Transverse colon (tissue), 4 donors: ENCODE measurements around the gene ZNHIT3. TPM values are rescaled to one million over a fixed set of nuclear protein-coding genes. Genes with fewer than 3 reads are reported as not detected.

ENCODE experiments used
- DNase-seq: peaks from one replicate; pipeline ENCODE4 v3.0.0-alpha.2; 2019
- H3K27ac ChIP-seq, 4 donors: fragments of 200-600 bp; sonication (generic); 2 replicates each; pipeline ENCODE4 v1.5.1; 2016 to 2018; ENCODE audit warnings: inconsistent platforms in 4 of 4
- H3K27me3 ChIP-seq: fragments of 200-600 bp; sonication (generic); 2 replicates; pipeline ENCODE4 v1.5.1; 2017; ENCODE audit warnings: inconsistent platforms
- H3K36me3 ChIP-seq, 4 donors: fragments of 200-600 bp; sonication (generic); 2 replicates each; pipeline ENCODE4 v1.5.1; 2017 to 2019; ENCODE audit warnings: inconsistent platforms in 4 of 4
- H3K4me1 ChIP-seq, 4 donors: fragments of 200-600 bp; sonication (generic); 2 replicates each; pipeline ENCODE4 v1.5.1; 2017 to 2020; ENCODE audit warnings: inconsistent platforms in 4 of 4
- H3K4me3 ChIP-seq, 4 donors: fragments of 200-600 bp; sonication (generic); 1 replicate in 1 of 4; 2 replicates in 3 of 4; pipeline versions ENCODE4 v1.5.1 to v1.6.1; 2017 to 2019; ENCODE audit warnings: inconsistent platforms in 4 of 4
- H3K9me3 ChIP-seq, 2 donors: fragments of 200-600 bp; sonication (generic); 2 replicates each; pipeline ENCODE4 v1.5.1; 2017 to 2019; ENCODE audit warnings: inconsistent platforms in 2 of 2
- EP300 ChIP-seq: sonication (generic); formaldehyde crosslinking; IDR thresholded peaks from one replicate; pipeline ENCODE4 v1.6.1; 2017; ENCODE audit warnings: antibody characterized with exemption, low read depth
- POLR2A ChIP-seq: fragments of 450-650 bp; IDR thresholded peaks from one replicate; pipeline ENCODE4 v1.6.1; 2016; ENCODE audit warnings: antibody characterized with exemption, mild to moderate bottlenecking, moderate library complexity
- POLR2AphosphoS5 ChIP-seq, 3 donors: sonication (generic); formaldehyde crosslinking; IDR thresholded peaks; one replicate each; pipeline ENCODE4 v1.6.1; 2016; ENCODE audit warnings: antibody characterized with exemption in 3 of 3
- WGBS, 2 donors: methylation state at CpG; one replicate each; pipeline ENCODE4 v1.1.5; 2018; ENCODE audit warnings: low coverage in 1 of 2; 5-methylcytosine and 5-hydroxymethylcytosine counted together
- in situ Hi-C, 4 donors: fragments of 200-750 bp; cut with MboI; loops; one replicate each; pipeline versions ENCODE4 v1.15.0 to v1.15.1; 2017; ENCODE audit warnings: low sequenced_read_pairs in 3 of 4, low pct_ligation_motif_present in 1 of 4, low pct_unique_long_range_greater_than_20kb in 1 of 4
- intact Hi-C: fragments of 100-400 bp; cut with DNase I; formaldehyde crosslinking; loops from one replicate; pipeline ENCODE4 v1.15.1; 2023; ENCODE audit warnings: low total_unique reads
- total RNA-seq, 4 donors: library from RNA; depleted of rRNA; stranded (reverse); fragments of >200 nt; gene quantifications; one replicate each; pipeline ENCODE4 v1.1.0, GENCODE V29; 2016
- TF ChIP-seq, protein P1 (sequence below), 5 experiments: fragments of 200-600 bp in 3 of 5; fragments of 450-650 bp in 2 of 5; sonication (generic) in 3 of 5; IDR thresholded peaks; 1 replicate in 2 of 5; 2 replicates in 3 of 5; pipeline ENCODE4 v1.5.1; 2016 to 2017; ENCODE audit warnings: antibody characterized with exemption in 5 of 5, inconsistent platforms in 3 of 5, mild to moderate bottlenecking in 2 of 5, moderate library complexity in 1 of 5

The ZNHIT3 gene
- total RNA-seq, 4 donors from 2014 or later: 6.7 to 38.6 (median 27.2) TPM

DNA sequence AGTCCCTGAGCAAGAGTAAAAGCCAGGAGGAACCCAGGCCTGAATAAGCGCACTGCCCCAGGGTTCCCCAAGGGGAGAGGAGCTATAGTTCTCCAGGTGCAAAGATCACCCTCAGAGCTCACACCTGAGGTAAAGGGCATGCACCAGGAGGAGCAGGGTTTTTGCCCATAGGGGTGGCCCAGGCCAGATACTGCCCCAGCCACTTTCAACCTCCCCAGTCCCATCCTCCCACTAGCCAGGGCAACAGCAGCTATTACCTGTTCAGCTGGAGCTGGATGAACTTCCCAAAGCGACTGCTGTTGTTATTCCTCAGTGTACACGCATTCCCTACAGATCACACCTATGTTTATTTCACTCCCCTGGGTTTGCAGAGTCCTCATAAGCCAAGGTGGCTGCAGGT, 28.4 kb downstream of the ZNHIT3 start:
- WGBS, 2 donors: 94% methylated on average over 3 of the region's 3 CpGs; no CpG with 5 or more reads in 1 of the 2 donors
- TF ChIP-seq, protein P1, sequence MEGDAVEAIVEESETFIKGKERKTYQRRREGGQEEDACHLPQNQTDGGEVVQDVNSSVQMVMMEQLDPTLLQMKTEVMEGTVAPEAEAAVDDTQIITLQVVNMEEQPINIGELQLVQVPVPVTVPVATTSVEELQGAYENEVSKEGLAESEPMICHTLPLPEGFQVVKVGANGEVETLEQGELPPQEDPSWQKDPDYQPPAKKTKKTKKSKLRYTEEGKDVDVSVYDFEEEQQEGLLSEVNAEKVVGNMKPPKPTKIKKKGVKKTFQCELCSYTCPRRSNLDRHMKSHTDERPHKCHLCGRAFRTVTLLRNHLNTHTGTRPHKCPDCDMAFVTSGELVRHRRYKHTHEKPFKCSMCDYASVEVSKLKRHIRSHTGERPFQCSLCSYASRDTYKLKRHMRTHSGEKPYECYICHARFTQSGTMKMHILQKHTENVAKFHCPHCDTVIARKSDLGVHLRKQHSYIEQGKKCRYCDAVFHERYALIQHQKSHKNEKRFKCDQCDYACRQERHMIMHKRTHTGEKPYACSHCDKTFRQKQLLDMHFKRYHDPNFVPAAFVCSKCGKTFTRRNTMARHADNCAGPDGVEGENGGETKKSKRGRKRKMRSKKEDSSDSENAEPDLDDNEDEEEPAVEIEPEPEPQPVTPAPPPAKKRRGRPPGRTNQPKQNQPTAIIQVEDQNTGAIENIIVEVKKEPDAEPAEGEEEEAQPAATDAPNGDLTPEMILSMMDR (IDR thresholded peaks at IDR 0.05): no peak
- TF ChIP-seq POLR2AphosphoS5 (IDR thresholded peaks at IDR 0.05) (no peak), EP300 (no peak), POLR2A (no peak)
- no peak for DNase-seq

DNA sequence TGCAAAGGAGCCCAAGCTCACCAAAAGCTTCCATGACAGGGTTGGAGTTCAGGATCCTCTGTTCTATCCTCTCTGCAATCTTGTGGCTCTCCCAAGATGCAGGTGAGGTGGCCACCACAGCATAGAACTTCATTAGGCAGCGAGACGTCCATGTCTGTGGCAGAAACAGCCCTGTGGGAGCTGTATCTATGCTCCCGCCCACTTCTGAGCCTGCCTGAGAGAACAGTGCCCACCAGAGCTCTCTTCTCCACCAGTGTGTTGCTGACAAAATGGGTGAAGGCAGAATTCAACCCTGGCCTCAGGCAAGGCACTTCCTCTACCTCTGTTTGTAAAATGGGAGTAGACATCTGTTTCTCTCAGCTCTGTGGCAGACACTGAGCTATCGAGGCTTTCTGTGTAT, 29.4 kb downstream of the ZNHIT3 start:
- H3K4me3 ChIP-seq: no peak overlapping the region
- peaks cover 0 to 17% (median 0%) of the 10 kb centered on the region in 4 donors for H3K36me3 ChIP-seq
- intact Hi-C loops: no loop called here
- in situ Hi-C loops: no loop called here
- no peaks in the 10 kb centered on the region for H3K9me3 ChIP-seq
- WGBS, 2 donors: 86% methylated on average over 1 to 4 of the region's 4 CpGs
- DNase-seq: no peak
- TF ChIP-seq, protein P1 (IDR thresholded peaks at IDR 0.05): no peak
- TF ChIP-seq POLR2AphosphoS5 (IDR thresholded peaks at IDR 0.05) (no peak), EP300 (no peak)
- H3K27me3 ChIP-seq: no peaks in the 10 kb centered on the region
- no peak overlapping the region for H3K27ac ChIP-seq
- no peaks in the 10 kb centered on the region for H3K4me1 ChIP-seq

More for the DNA sequence above, 28.4 kb downstream of the ZNHIT3 start:
- Histone ChIP-seq H3K4me1 (no peaks in the 10 kb centered on the region), H3K27me3 (no peaks in the 10 kb centered on the region), H3K27ac (no peak overlapping the region), H3K36me3 (peaks cover 0 to 9% (median 0%) of the 10 kb centered on the region in 4 donors), H3K4me3 (no peak overlapping the region), H3K9me3 (no peaks in the 10 kb centered on the region)
- intact Hi-C loops: no loop called here
- in situ Hi-C loops: no loop called here

DNA sequence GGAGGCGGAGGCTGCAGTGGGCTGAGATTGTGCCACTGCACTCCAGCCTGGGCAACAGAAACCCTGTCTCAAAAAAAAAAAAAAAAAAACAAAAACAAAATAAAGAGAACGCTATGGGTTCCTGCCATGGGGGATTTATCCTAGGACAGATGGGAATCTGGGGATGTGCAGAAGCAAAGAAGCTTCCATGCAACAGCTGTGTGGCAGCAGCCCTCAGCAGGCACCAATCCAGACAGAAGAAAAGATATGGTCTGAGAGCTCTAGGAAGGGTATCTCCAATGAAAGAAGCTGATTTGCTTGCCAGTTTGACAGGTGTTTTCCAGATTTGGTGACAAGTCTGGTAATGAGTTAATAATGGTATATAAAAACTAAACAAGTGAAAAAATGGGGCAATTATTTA, 36.6 kb downstream of the ZNHIT3 start:
- 60 to 89% methylated on average over 1 to 2 of the region's 2 CpGs for WGBS, 2 donors
- Histone ChIP-seq H3K9me3 (no peaks in the 10 kb centered on the region), H3K4me1 (no peaks in the 10 kb centered on the region), H3K36me3 (peaks cover 0 to 32% (median 14%) of the 10 kb centered on the region in 4 donors), H3K27ac (no peak overlapping the region), H3K4me3 (no peak overlapping the region), H3K27me3 (no peaks in the 10 kb centered on the region)
- in situ Hi-C loops (no loop called here), intact Hi-C loops (no loop called here)
- TF ChIP-seq EP300 (no peak), POLR2A (no peak), POLR2AphosphoS5 (IDR thresholded peaks at IDR 0.05) (no peak)
- TF ChIP-seq, protein P1 (IDR thresholded peaks at IDR 0.05): no peak
- no peak for DNase-seq

DNA sequence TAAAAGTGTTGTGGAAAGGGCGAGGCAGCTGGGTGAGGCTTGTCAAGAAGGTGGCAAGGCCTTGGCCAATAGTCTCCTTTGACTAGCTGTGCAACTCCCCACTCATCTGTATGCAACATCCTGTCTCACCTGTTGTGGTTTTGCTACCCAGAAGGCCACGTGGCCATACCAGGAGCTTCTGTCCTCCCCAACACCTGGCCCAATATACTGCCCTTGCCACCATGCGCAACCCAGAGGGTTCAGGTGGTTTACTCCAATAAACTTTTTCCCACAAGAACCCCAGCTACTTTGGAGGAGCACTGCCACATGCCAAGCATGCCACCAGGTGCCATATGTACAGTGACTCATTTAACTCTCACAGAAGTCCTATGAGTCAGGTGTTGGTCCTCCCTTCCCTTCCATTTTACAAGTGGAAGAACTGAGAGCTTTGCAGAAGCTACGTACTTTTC, 38.0 kb downstream of the ZNHIT3 start:
- no peaks in the 10 kb centered on the region for H3K4me1 ChIP-seq
- no peak for DNase-seq
- H3K4me3 ChIP-seq: no peak overlapping the region
- H3K27ac ChIP-seq: no peak overlapping the region
- intact Hi-C loops (no loop called here), in situ Hi-C loops (no loop called here)
- peaks cover 0 to 32% (median 14%) of the 10 kb centered on the region in 4 donors for H3K36me3 ChIP-seq
- H3K9me3 ChIP-seq: no peaks in the 10 kb centered on the region
- H3K27me3 ChIP-seq: no peaks in the 10 kb centered on the region
- TF ChIP-seq POLR2AphosphoS5 (IDR thresholded peaks at IDR 0.05) (no peak), POLR2A (no peak), EP300 (no peak)
- TF ChIP-seq, protein P1 (IDR thresholded peaks at IDR 0.05): no peak
- 83 to 87% methylated on average over 1 to 4 of the region's 4 CpGs for WGBS, 2 donors
